WTC11 (cell line): ENCODE data around the gene NUDT14. TPM values are rescaled to one million over a fixed set of nuclear protein-coding genes. Genes with fewer than 3 reads are reported as not detected.

Experiments
- ATAC-seq: fragments of 200-7000 bp; cut with Tn5 transposase; 2 replicates; pipeline ENCODE4 v1.10.0; 2021; ENCODE audit warnings: mild to moderate bottlenecking, moderate library complexity
- CTCF ChIA-PET: fragments of 300-600 bp; sonication (Branson Sonifier 250); formaldehyde crosslinking; loops from one replicate; lab custom pipeline; 2021; ENCODE audit warnings: antibody characterized with exemption; lab: Charles Lee
- POLR2A ChIA-PET: fragments of 350-600 bp; sonication (Branson Sonifier 250); formaldehyde crosslinking; loops from one replicate; lab custom pipeline; 2021; ENCODE audit warnings: antibody characterized with exemption; lab: Charles Lee
- DNase-seq: peaks from one replicate; pipeline ENCODE4 v3.0.0; 2021; ENCODE audit warnings: low spot score
- H3K27ac Mint-ChIP-seq: 2 replicates; pipeline ENCODE4 v1.8.0; 2021; ENCODE audit warnings: mixed read lengths
- H3K27me3 Mint-ChIP-seq: 2 replicates; pipeline ENCODE4 v1.8.0; 2021; ENCODE audit warnings: low read depth, mild to moderate bottlenecking, moderate library complexity, mixed read lengths
- H3K36me3 Mint-ChIP-seq: 2 replicates; pipeline ENCODE4 v1.8.0; 2021; ENCODE audit warnings: mixed read lengths
- H3K4me1 Mint-ChIP-seq: 2 replicates; pipeline ENCODE4 v1.8.0; 2022; ENCODE audit warnings: mixed read lengths
- H3K4me3 Mint-ChIP-seq: 2 replicates; pipeline ENCODE4 v1.8.0; 2021; ENCODE audit warnings: mild to moderate bottlenecking, moderate library complexity, mixed read lengths
- H3K9me3 Mint-ChIP-seq: 2 replicates; pipeline ENCODE4 v1.8.0; 2021; ENCODE audit warnings: mixed read lengths
- FOXJ3 ChIP-seq: sonication (generic); formaldehyde crosslinking; IDR thresholded peaks from 2 replicates; pipeline ENCODE4 v1.9.0; 2021; ENCODE audit warnings: missing genetic modification reagents, mild to moderate bottlenecking, borderline replicate concordance
- TCF7 ChIP-seq: sonication (generic); formaldehyde crosslinking; IDR thresholded peaks from 2 replicates; pipeline ENCODE4 v1.8.0; 2022; ENCODE audit warnings: mild to moderate bottlenecking, low read depth, missing genetic modification reagents, moderate library complexity
- TP53 ChIP-seq: sonication (generic); formaldehyde crosslinking; IDR thresholded peaks from 2 replicates; pipeline ENCODE4 v1.8.1; 2023; ENCODE audit warnings: mild to moderate bottlenecking, missing genetic modification reagents
- ZBTB21 ChIP-seq: sonication (generic); formaldehyde crosslinking; IDR thresholded peaks from 2 replicates; pipeline ENCODE4 v1.8.1; 2023; ENCODE audit warnings: mild to moderate bottlenecking, missing genetic modification reagents, borderline replicate concordance
- ZNF121 ChIP-seq: sonication (generic); formaldehyde crosslinking; IDR thresholded peaks from 2 replicates; pipeline ENCODE4 v1.8.0; 2023; ENCODE audit warnings: missing genetic modification reagents
- ZNF396 ChIP-seq: fragments of 250-450 bp; sonication (Bioruptor Pico); IDR thresholded peaks from 2 replicates; pipeline ENCODE4 v1.8.0; 2021; ENCODE audit warnings: mild to moderate bottlenecking, moderate library complexity, borderline replicate concordance
- ZNF423 ChIP-seq: fragments of 250-450 bp; sonication (Bioruptor Pico); IDR thresholded peaks from 2 replicates; pipeline ENCODE4 v2.1.2; 2022; ENCODE audit warnings: mild to moderate bottlenecking, moderate library complexity
- total RNA-seq: library from RNA; stranded (reverse); gene quantifications from 3 replicates; pipeline ENCODE4 v1.2.3, GENCODE V29; 2021
- TF ChIP-seq, protein P1 (sequence below): sonication (generic); formaldehyde crosslinking; IDR thresholded peaks from 2 replicates; pipeline ENCODE4 v1.8.1; 2023; ENCODE audit warnings: mild to moderate bottlenecking, missing genetic modification reagents, moderate library complexity
- TF ChIP-seq, protein P2 (sequence below): sonication (generic); formaldehyde crosslinking; IDR thresholded peaks from 2 replicates; pipeline ENCODE4 v1.8.1; 2022; ENCODE audit warnings: missing genetic modification reagents, borderline replicate concordance
- TF ChIP-seq, protein P3 (sequence below): sonication (generic); formaldehyde crosslinking; IDR thresholded peaks from 2 replicates; pipeline ENCODE4 v1.8.1; 2023; ENCODE audit warnings: mild to moderate bottlenecking, missing genetic modification reagents, borderline replicate concordance
- TF ChIP-seq, protein P4 (sequence below): sonication (generic); formaldehyde crosslinking; IDR thresholded peaks from 2 replicates; pipeline ENCODE4 v1.8.0; 2022; ENCODE audit warnings: mild to moderate bottlenecking, missing genetic modification reagents
- TF ChIP-seq, protein P5 (sequence below): sonication (generic); formaldehyde crosslinking; IDR thresholded peaks from 2 replicates; pipeline ENCODE4 v1.8.0; 2022; ENCODE audit warnings: missing genetic modification reagents
- TF ChIP-seq, protein P6 (sequence below): fragments of 250-450 bp; sonication (Bioruptor Pico); conservative IDR thresholded peaks from 2 replicates; pipeline ENCODE4 v1.9.0; 2021; ENCODE audit warnings: mild to moderate bottlenecking

The NUDT14 gene
- total RNA-seq, 1 experiment from 2014 or later = 35.4 TPM

DNA sequence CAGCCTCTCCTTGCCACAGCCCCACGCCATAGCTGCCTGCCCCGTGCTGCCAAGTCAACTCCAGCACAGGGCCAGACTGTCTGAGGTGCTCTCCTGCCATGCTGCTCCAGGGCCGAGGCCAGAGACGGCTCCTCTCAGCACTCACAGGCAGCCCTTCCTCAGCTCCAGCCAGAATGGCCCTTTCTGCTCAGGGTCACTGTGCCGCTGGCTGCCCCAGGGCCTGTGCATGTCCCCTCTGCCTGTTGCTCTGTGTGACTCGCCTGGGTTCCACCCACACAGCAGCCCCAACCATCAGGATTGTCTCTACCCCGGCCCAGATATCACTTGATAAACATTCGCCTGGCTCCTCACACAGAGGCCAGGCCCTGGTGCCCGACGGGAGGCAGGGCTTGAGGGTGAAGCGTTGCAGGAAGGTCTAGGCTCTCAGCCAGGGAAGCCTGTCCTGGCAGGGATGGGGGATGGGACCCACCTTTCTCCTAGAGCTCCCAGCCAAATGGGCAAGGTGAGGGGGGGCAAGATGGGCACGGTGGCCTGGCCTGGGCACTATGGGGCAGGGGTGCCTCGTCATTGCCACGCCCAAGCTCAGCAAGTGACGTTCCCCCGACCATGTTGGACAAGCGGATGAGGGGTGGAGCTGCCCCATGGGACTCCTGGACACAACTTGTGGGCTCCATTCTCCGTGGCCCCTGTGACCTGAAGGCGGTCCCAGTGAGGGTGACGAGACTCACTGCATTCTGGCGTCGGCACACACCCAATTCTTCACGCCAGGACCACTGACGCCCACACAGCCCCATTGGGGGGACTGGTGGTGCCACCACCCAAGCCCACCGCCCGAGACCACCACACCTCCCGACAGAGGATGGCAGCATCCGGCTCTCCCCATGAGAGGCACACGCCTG, 39.8 kb upstream of the NUDT14 start:
- no peak overlapping the region for H3K27ac Mint-ChIP-seq
- CTCF ChIA-PET = no interaction called here
- TF ChIP-seq TCF7 (CRISPR knock-in tag) = no peak
- TF ChIP-seq, protein P1, sequence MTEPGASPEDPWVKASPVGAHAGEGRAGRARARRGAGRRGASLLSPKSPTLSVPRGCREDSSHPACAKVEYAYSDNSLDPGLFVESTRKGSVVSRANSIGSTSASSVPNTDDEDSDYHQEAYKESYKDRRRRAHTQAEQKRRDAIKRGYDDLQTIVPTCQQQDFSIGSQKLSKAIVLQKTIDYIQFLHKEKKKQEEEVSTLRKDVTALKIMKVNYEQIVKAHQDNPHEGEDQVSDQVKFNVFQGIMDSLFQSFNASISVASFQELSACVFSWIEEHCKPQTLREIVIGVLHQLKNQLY (CRISPR knock-in tag) = no peak
- TF ChIP-seq, protein P2, sequence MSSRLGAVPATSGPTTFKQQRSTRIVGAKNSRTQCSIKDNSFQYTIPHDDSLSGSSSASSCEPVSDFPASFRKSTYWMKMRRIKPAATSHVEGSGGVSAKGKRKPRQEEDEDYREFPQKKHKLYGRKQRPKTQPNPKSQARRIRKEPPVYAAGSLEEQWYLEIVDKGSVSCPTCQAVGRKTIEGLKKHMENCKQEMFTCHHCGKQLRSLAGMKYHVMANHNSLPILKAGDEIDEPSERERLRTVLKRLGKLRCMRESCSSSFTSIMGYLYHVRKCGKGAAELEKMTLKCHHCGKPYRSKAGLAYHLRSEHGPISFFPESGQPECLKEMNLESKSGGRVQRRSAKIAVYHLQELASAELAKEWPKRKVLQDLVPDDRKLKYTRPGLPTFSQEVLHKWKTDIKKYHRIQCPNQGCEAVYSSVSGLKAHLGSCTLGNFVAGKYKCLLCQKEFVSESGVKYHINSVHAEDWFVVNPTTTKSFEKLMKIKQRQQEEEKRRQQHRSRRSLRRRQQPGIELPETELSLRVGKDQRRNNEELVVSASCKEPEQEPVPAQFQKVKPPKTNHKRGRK = no peak
- TF ChIP-seq, protein P3, sequence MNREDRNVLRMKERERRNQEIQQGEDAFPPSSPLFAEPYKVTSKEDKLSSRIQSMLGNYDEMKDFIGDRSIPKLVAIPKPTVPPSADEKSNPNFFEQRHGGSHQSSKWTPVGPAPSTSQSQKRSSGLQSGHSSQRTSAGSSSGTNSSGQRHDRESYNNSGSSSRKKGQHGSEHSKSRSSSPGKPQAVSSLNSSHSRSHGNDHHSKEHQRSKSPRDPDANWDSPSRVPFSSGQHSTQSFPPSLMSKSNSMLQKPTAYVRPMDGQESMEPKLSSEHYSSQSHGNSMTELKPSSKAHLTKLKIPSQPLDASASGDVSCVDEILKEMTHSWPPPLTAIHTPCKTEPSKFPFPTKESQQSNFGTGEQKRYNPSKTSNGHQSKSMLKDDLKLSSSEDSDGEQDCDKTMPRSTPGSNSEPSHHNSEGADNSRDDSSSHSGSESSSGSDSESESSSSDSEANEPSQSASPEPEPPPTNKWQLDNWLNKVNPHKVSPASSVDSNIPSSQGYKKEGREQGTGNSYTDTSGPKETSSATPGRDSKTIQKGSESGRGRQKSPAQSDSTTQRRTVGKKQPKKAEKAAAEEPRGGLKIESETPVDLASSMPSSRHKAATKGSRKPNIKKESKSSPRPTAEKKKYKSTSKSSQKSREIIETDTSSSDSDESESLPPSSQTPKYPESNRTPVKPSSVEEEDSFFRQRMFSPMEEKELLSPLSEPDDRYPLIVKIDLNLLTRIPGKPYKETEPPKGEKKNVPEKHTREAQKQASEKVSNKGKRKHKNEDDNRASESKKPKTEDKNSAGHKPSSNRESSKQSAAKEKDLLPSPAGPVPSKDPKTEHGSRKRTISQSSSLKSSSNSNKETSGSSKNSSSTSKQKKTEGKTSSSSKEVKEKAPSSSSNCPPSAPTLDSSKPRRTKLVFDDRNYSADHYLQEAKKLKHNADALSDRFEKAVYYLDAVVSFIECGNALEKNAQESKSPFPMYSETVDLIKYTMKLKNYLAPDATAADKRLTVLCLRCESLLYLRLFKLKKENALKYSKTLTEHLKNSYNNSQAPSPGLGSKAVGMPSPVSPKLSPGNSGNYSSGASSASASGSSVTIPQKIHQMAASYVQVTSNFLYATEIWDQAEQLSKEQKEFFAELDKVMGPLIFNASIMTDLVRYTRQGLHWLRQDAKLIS (CRISPR knock-in tag) = no peak
- TF ChIP-seq, protein P4, sequence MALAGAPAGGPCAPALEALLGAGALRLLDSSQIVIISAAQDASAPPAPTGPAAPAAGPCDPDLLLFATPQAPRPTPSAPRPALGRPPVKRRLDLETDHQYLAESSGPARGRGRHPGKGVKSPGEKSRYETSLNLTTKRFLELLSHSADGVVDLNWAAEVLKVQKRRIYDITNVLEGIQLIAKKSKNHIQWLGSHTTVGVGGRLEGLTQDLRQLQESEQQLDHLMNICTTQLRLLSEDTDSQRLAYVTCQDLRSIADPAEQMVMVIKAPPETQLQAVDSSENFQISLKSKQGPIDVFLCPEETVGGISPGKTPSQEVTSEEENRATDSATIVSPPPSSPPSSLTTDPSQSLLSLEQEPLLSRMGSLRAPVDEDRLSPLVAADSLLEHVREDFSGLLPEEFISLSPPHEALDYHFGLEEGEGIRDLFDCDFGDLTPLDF (CRISPR knock-in tag) = no peak
- TF ChIP-seq, protein P5, sequence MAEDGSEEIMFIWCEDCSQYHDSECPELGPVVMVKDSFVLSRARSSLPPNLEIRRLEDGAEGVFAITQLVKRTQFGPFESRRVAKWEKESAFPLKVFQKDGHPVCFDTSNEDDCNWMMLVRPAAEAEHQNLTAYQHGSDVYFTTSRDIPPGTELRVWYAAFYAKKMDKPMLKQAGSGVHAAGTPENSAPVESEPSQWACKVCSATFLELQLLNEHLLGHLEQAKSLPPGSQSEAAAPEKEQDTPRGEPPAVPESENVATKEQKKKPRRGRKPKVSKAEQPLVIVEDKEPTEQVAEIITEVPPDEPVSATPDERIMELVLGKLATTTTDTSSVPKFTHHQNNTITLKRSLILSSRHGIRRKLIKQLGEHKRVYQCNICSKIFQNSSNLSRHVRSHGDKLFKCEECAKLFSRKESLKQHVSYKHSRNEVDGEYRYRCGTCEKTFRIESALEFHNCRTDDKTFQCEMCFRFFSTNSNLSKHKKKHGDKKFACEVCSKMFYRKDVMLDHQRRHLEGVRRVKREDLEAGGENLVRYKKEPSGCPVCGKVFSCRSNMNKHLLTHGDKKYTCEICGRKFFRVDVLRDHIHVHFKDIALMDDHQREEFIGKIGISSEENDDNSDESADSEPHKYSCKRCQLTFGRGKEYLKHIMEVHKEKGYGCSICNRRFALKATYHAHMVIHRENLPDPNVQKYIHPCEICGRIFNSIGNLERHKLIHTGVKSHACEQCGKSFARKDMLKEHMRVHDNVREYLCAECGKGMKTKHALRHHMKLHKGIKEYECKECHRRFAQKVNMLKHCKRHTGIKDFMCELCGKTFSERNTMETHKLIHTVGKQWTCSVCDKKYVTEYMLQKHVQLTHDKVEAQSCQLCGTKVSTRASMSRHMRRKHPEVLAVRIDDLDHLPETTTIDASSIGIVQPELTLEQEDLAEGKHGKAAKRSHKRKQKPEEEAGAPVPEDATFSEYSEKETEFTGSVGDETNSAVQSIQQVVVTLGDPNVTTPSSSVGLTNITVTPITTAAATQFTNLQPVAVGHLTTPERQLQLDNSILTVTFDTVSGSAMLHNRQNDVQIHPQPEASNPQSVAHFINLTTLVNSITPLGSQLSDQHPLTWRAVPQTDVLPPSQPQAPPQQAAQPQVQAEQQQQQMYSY (CRISPR knock-in tag) = no peak
- TF ChIP-seq ZBTB21 (CRISPR knock-in tag) = no peak
- no peak for TF ChIP-seq ZNF121 (CRISPR knock-in tag)
- TF ChIP-seq, protein P6, sequence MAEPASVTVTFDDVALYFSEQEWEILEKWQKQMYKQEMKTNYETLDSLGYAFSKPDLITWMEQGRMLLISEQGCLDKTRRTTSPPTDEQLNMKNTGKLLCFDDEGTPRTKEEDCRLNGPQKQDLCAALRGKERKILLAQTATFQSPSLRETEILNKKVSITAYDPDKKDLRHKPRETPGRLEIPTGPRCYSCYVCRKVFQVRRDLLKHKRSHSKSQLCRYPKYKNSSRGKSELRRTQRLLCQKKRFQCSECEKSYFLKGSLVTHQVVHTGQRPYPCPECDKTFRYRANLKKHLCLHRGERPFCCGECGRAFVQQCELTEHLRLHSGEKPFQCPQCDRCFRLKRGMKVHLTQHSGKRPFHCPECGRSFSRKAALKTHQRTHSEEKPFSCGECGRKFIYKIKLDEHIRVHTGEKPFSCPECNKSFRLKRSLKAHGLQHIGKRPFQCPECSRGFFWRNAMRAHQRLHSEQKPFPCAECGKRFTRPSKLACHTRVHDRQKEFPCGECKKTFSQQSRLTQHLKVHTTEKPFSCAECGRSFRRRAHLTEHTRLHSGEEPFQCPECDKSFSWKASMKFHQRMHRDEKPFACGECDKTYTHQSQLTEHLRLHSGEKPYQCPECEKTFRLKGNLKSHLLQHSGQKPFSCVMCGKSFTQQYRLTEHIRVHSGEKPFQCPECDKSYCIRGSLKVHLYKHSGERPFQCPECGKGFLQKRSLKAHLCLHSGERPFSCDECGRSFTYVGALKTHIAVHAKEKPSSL (CRISPR knock-in tag) = no peak
- no peak for TF ChIP-seq TP53 (CRISPR knock-in tag)
- no peak for TF ChIP-seq ZNF396
- no peak for TF ChIP-seq FOXJ3 (CRISPR knock-in tag)
- no peak for TF ChIP-seq ZNF423 (CRISPR knock-in tag)

More for the DNA sequence above, 39.8 kb upstream of the NUDT14 start:
- no peak for DNase-seq
- H3K9me3 Mint-ChIP-seq = peaks cover under 1% of the 10 kb centered on the region; the same call in 1 of the 2 replicates
- ATAC-seq = no peak
- H3K4me3 Mint-ChIP-seq = no peak overlapping the region
- POLR2A ChIA-PET = no interaction called here
- H3K36me3 Mint-ChIP-seq = peaks cover 21% of the 10 kb centered on the region
- H3K4me1 Mint-ChIP-seq = no peaks in the 10 kb centered on the region
- no peaks in the 10 kb centered on the region for H3K27me3 Mint-ChIP-seq
